Mammary epithelial cell (primary cell): ENCODE measurements around the gene OR4D2.

Source experiments
- EZH2 ChIP-seq: IDR thresholded peaks from 2 replicates; pipeline ENCODE4 v1.6.1; 2012; ENCODE audit warnings: low read length, inconsistent platforms, borderline replicate concordance
- TF ChIP-seq, protein P1 (sequence below), 2 donors: IDR thresholded peaks in 1 of 2; conservative IDR thresholded peaks in 1 of 2; 2 replicates each; pipeline ENCODE4 v1.5.1; 2011 to 2012; ENCODE audit warnings: inconsistent platforms in 2 of 2, low read length in 2 of 2, mild to moderate bottlenecking in 2 of 2, control low read depth in 1 of 2, low read depth in 1 of 2; ENCODE audit not compliant: insufficient read depth in 1 of 2; ENCODE audit errors: extremely low read depth in 1 of 2

DNA sequence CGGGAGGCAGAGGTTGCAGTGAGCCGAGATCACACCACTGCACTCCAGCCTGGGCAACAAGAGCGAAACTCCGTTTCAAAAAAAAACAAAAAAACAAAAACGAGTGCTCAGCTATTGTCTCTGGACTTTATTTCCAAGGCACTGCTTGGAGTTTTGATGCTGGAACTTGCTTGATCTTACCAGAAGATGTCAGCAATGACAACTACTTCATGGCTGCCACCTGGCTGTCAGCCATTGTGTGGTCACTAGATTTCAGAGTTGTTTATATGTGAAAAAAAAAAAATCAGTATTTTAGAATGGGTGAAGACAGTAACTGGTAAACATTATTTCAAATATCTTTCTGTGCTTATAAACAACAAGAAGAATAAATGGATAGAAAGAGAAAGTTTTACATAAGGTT is 44.9 kb upstream of the OR4D2 start:
- TF ChIP-seq, protein P1, sequence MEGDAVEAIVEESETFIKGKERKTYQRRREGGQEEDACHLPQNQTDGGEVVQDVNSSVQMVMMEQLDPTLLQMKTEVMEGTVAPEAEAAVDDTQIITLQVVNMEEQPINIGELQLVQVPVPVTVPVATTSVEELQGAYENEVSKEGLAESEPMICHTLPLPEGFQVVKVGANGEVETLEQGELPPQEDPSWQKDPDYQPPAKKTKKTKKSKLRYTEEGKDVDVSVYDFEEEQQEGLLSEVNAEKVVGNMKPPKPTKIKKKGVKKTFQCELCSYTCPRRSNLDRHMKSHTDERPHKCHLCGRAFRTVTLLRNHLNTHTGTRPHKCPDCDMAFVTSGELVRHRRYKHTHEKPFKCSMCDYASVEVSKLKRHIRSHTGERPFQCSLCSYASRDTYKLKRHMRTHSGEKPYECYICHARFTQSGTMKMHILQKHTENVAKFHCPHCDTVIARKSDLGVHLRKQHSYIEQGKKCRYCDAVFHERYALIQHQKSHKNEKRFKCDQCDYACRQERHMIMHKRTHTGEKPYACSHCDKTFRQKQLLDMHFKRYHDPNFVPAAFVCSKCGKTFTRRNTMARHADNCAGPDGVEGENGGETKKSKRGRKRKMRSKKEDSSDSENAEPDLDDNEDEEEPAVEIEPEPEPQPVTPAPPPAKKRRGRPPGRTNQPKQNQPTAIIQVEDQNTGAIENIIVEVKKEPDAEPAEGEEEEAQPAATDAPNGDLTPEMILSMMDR (conservative IDR thresholded peaks at IDR 0.05 in 1 of 2, IDR thresholded peaks at IDR 0.05 in 1 of 2; ENCODE audit: extremely low read depth in 1 of 2, insufficient read depth in 1 of 2, low read depth in 1 of 2, low read length in 2 of 2): peak; percentile 33 to 58
- TF ChIP-seq EZH2: no peak
